Measurements from ENCODE around the gene FIG4. TPM values are rescaled to one million over a fixed set of nuclear protein-coding genes. Genes with fewer than 3 reads are reported as not detected.

FIG4 gene
- total RNA-seq, 1 donor from 2014 or later: 15.6 TPM

GRCh38 chr6:109874621-109875020 is 183.5 kb downstream of the FIG4 start:
- DNase-seq (ENCODE audit: low read depth): no peak
- no peaks in the 10 kb centered on the region for H3K27me3 ChIP-seq (ENCODE audit: control insufficient read depth, insufficient read depth, low read length)
- no peak overlapping the region for H3K4me3 ChIP-seq (ENCODE audit: low read depth, low read length)
- TF ChIP-seq, protein P1, sequence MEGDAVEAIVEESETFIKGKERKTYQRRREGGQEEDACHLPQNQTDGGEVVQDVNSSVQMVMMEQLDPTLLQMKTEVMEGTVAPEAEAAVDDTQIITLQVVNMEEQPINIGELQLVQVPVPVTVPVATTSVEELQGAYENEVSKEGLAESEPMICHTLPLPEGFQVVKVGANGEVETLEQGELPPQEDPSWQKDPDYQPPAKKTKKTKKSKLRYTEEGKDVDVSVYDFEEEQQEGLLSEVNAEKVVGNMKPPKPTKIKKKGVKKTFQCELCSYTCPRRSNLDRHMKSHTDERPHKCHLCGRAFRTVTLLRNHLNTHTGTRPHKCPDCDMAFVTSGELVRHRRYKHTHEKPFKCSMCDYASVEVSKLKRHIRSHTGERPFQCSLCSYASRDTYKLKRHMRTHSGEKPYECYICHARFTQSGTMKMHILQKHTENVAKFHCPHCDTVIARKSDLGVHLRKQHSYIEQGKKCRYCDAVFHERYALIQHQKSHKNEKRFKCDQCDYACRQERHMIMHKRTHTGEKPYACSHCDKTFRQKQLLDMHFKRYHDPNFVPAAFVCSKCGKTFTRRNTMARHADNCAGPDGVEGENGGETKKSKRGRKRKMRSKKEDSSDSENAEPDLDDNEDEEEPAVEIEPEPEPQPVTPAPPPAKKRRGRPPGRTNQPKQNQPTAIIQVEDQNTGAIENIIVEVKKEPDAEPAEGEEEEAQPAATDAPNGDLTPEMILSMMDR (IDR thresholded peaks at IDR 0.05; ENCODE audit: insufficient read depth, low read length, poor library complexity, severe bottlenecking): no peak
- H3K36me3 ChIP-seq (ENCODE audit: control insufficient read depth, insufficient read depth, low read length): no peaks in the 10 kb centered on the region

Other genes with a start within 250 kb of the FIG4 start
- gene MICAL1, start 235.5 kb upstream of the FIG4 start, total RNA-seq: 52.3 and 53.6 TPM in 2 replicates
- 7.7 and 10.9 TPM in 2 replicates for gene ZBTB24, start 208.1 kb upstream of the FIG4 start, total RNA-seq
- gene AK9, start 94 bp upstream of the FIG4 start, total RNA-seq: 5.4 and 6.0 TPM in 2 replicates

Data from kidney epithelial cell (primary cell).